ENCODE data around the gene RFESD. TPM values are rescaled to one million over a fixed set of nuclear protein-coding genes. Genes with fewer than 3 reads are reported as not detected.
"Not testable (repeated sequence)": the region's sequence is repeated elsewhere in the genome, so short reads cannot be mapped to it uniquely, and the experiment has no call there.

RFESD gene
- total RNA-seq, 1 donor from 2014 or later, result 0.34 TPM

DNA sequence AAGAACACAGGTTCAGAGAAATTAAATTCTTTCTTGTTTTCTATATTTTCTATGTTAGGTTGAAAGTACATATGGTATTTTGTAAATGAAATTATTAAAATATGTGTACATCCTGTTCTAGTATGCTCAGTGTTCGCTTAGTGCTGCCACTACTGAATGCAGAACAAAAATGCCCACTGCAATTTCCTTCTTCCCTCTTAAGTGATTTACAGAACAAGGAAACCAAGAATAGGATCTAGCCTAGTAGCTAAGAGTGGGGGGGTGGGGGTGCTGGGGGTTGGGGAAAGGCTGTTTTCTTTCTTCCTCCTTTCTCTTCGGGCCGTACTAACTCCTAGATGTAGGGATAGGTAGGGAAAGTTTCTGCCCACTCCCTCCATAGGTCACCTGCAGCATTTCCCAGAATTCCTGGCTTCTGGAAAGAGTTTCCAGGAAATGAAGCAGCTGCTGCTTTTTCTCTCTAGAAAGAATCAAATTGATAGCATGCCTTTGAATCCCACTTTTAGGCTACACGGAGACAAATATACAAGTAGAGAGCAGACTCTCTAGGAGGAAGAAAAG lies 20.6 kb downstream of the RFESD start:
- DNase-seq, result no peak

DNA sequence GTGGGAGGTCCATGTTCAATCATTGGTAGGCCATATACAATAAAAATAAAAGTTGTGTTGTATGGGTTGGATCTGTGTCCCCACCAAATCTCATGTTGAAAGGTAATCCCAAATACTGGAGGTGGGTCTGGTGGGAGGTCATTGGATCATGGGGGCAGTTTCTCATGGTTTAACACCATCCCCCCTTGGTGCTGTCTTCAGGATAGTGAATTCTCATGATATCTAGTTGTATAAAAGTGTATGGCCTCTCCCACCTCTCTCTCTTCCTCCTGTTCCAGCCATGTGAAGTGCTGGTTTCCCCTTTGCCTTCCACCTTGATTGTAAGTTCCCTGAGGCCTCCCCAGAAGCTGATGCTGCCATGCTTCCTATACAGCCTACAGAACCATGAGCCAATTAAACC lies 21.1 kb downstream of the RFESD start:
- DNase-seq, result no peak

DNA sequence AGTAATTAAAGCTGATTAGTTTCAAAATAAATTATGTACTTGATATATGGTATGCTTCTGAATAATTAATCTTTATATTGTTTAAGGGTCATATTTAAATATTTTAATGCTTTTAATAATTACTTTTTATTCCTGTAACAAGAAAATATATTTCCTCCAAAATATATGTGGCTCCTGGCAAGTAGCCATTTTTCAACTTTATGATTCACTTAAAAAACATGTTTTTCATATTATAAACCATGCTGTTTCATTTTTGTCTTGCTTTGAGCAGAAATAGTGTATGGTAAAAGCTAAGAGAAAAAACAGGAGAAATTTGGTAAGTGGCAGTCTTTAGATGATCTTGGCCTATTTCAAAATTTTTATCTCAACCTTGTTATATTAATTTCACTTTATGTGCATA lies 21.6 kb downstream of the RFESD start:
- DNase-seq, result peak; percentile 37

DNA sequence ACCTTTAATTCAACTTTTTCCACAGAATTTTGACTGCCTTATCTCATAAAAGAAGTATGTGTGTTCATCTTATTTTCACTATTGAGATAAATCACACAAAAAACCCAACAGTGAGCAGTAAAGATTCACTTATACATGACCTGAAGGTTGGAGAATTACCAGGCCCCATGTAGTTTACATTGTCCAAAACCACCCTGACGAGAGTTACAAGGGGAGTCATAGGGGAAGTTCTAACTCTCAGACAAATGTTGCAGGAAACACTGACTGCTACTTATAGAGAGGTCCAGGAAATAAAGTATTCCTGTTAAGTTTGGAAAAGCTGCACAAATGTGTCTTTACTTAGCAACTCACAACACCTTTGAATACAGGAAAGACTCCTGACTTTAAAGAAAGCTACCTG lies 22.2 kb downstream of the RFESD start:
- DNase-seq, result peak; percentile 71

DNA sequence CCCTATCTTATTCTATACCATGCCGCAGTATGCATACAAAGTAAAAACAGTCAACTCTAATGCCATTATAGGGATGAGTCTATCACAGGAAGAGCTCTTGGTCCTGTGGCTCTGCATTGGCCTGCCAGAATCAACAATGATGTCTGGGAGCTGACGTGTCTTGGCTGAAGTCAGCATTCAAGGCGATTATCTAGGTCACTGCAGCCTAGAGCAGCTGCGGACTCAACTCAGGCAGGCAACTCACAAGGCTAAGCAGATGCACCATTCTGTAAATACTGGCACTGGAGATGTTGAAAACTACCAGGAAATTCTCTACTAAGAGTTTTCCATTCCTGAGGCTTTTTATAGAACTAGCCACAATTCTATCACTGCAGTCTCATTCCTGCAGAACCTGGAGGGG lies 23.0 kb downstream of the RFESD start:
- peak; percentile 92 for DNase-seq

DNA sequence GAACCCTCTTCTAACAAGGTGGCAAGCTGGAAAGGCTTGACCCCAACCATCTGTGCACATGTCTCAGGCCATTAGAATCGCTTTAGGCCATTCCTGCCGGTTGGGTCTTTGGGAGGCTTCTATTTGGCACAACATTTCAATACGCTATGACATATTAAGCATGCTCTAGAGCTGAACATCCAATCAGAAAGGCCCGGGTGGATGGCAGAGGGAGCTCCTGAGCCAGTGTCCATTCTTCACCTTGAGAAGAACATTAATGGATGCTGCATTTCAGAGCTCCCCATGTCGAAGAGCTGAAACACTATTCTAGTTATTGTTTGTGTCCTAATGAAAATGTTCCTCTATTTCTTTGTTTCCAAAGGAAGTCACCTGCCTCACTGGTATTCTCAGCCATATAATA lies 23.4 kb downstream of the RFESD start:
- no peak for DNase-seq

DNA sequence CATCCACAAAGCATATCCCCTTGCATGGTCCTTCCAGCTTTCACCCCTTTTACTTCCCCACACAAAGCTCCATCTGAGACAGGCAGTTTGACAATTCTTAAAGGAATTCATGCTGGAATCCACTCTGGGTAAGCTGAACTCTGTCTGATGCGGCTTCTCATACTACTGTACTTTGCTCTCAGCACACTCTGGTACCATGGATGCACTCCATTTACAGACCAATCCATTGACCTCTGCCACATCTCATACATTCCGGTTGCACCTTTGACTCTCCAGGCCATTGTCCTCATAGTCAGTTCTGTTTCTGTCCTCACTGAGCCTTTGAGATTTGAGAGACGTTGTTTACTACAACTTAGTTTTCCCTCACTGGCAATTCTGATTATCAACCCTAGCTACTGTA lies 24.0 kb downstream of the RFESD start:
- no peak for DNase-seq

DNA sequence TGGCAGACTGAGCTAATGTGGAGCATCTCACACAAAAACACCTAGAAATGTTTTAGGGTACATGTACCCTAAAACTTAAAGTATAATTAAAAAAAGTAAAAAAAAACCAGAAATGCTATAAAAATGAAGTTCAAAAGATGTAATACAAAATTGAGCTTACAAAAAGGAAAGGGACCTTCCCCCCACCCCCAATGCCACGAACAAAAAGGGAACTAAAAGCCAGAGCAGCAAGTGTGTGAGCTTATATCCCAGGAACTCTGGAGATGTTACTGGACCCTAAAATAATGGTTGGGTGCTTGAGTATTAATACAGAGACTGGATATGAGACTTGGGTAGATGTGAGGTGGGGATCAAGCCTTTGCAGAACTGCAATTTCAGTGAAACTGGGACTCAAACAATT lies 25.2 kb downstream of the RFESD start:
- no peak for DNase-seq

DNA sequence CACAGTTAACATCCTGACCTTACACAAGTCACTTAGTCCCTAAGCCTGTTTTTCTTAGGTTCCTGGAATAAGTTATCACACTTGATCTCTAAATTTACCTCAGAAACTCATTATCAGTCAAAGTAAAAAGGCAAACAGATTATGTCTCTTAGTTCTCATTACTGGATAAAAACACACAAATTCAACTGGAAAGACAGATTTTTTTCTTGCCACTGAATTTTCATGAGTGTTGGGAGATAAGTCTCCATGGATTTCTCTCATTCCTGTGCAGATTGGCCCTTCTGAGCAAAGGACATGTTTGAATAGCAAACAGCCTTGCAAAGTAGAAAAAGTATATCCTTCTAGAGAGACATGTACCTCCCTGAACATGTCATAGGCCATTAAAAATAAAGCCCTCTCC lies 26.1 kb downstream of the RFESD start:
- DNase-seq, result no peak

DNA sequence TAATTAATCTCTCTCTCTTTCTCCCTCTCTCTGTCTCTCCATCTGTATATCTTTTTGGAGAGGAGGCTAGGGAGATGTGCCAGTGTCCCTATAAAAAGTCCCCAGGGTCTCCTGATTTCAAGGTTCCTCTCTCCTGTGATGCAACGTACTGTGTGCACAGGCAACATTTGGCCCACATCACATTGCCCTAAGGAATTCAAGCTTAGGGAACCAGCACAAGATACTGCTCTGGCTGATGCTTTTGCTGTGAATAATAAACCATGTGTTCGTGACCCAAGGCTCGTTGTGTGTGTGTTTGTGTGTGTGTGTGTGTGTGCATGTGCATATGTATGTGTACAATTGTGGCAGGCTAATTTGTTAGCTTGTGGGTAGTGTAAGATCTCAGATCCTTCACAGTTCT lies 26.5 kb downstream of the RFESD start:
- DNase-seq, result no peak

DNA sequence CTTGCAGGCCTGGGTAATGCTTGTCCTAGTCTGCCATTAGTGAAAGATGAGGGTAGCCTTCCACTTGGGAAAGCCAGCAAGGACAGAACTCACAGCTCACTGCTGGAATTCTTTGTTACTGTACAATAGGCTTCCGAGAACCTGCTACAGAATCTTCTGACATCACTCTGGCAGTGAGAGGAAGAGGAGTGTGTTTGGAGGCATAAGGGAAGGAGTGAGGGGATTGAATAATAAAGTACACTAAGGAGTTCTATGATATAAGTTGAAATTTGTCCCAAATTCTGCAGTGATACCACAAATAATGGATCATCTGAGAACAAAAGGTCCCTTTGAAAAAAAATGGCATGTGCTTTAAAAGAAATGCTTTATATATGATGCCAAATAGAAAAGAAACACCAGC lies 36.3 kb downstream of the RFESD start, which contains the start of gene SPATA9:
TSS of gene SPATA9 (minus strand) at position 101 of the 400 bp plus-strand sequence. CDS start 137 bp downstream, outside the sequence.
- no peak for DNase-seq

DNA sequence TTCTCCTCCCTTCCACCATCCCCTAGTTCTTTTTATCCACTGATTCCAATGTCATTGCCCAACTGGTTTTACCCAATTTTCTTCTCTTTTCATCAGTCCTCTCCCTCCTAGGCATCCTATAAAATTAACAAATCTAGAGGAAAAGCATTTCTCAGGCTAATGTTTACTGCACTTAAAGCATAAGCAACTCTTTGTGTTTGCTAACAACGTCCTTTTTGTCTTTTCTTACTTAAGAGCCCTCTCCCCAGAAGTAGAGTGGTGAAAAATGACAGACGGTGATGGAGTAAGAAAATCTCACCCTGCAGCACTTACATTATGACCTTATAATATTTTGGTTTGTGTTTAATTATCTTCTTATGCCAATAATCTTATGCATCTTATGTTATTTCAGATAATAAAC lies 37.8 kb downstream of the RFESD start:
- no peak for DNase-seq

DNA sequence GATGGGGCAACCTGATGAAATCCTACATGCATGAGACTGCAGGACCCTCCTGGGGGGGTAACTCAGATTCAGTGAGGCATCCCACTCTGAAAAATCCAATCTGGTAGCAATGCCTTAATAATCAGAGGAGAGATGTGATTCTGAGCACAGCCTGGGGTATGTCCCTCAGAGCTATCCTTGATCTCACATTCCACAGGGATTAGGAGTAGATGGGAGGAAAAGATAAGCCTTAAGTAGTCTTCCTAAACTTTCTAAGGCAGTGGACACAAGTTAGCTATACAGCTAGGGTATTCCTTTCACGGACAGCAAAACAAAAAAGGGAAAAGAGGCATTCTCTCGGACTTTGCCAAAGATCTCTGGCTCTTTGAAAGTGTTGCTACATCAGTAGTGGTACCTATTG lies 40.1 kb downstream of the RFESD start:
- DNase-seq, result no peak

DNA sequence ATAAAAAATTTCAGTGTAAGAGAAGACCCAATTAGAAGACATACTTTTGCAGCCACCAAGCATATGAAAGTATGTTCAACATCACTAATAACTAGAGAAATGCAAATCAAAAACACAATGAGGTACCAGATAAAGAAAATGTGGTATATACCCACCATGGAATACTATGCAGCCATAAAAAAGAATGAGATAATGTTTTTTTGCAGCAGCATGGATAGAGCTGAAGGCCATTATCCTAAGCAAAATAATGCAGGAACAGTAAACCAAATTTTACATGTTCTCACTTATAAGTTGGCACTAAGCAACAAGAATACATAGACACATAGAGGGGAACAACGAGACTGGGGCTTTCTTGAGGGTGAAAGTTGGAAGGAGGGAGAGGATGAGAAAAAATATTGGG lies 43.1 kb downstream of the RFESD start:
- DNase-seq, result no peak

DNA sequence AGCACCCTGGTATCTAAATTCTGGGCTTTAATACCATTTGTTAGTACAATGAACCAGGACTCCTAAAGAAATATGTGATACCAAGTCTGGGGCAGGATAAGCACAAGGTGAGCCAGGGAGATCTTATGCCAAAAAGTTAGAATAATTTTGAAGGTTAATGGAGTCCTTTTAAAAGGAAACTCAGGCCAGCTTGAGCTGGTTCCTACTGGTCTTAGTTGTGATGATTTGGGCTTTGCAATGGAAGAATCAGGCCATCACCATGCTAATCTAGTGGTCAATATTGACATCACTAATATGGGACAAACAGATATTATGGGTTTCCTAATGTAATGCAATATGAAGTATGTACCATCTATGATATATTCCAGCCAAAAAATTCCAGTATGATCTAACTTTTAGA lies 43.8 kb downstream of the RFESD start:
- DNase-seq, result no peak

DNA sequence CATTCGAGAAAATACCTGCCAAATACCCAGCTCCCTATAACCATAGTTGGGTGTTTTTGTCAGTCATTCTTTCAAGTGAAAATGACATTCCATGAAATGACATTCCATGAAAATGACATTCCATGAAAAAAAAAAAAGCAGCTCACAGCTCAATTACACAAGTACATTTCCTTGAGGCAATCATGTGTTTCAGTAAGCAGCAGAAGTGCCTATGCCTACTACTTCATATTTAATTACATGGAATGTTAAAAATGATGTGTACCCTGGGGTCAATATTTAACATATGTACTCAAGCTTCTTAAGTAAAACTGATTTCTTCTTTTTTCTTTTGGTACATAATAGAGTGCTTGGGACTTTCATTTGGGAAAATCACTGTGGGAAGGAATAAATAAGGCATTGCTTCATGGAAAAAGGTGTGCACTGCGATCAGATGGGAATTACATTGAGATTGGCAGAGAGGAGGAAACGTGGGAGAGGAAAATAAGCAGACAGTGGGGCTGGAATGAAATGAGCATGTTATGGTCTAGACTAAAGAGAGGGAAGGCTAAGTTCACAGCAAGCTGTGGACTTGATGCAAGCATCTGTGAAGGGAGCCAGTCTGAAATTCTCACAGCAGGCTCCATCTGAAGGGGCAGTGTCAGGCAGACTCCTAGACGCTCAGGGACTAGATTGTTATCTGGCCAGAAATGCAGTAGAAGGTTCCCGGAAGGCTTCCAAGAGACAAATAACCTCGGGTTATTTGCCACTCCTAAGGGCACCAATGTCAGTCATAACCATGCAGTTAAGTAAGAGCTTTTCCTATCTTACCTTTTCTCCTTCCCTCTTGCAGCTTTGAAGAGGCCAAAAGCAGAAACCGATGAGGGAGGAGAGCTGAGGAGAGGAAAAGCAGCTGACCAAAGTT lies 51.5 kb downstream of the RFESD start:
- no peak for DNase-seq

DNA sequence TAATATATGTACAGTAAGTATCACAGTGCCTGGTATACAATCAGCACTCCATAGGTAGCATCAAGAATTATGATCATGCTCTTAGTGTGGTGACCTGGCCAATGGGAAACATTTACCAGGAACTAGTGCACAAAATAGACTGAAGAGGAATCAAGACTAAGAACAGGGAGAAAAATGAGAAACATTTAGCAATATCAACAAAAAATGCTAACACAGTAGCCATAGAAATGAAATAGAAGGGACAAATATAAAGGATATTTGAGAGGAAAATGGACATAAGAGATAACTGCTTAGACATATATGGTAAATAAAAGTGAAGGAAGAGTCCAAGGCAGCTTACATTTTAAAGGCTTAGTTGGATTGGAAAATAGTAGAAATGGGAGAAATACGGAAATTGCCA lies 52.8 kb downstream of the RFESD start:
- no peak for DNase-seq

DNA sequence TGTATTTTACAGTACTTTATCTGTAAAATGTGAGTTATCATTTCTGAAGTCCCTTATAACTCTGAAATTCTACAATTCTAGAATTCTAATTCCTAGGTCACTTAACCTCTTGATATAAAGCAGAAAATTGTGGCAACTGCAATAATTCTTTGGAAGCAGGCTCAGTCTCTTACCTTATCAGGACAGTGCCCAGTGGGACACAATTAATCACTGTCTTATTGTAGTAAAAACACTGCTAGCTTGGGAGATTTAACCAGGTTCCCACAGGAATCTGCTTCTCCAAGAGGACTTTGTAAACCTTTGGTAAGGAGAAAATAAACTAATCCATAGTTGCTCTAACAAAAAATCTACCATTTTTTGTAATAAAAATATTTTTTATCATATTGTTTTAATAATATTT lies 54.5 kb downstream of the RFESD start:
- DNase-seq, result no peak

DNA sequence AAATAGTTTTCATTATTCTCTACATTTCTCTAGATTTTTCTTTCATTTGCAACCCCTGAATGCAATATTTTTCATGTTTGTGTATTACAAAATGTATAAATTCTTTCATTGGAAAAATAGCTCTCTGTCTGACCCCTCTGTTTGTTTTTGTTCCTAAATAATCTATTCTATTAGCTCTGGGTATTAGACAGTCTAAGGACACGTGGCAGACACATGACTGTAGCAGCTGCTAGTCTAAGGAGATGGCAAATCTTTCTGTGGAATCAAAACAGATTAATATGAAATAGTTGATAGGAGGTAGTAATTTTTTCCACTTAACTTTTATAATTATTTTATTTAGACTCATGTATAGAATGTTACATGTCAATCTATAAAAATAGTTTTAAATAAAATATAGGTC lies 57.6 kb downstream of the RFESD start:
- no peak for DNase-seq

DNA sequence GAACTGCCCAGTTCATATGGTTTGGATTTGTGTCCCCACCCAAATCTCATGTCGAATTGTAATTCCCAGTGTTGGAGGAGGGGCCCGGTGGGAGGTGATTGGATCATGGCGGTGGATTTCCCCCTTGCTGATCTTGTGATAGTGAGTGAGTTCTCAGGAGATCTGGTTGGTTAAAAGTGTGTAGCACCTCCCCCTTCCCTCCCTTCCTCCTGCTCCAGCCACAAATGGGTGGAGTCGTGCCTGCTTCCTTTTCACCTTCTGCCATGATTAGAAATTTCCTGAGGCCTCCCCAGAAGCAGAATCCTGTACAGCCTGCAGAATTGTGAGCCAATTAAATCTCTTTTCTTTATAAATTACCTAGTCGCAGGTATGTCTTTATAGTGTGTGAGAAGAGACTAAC lies 59.6 kb downstream of the RFESD start:
- DNase-seq, result not testable (repeated sequence)

DNA sequence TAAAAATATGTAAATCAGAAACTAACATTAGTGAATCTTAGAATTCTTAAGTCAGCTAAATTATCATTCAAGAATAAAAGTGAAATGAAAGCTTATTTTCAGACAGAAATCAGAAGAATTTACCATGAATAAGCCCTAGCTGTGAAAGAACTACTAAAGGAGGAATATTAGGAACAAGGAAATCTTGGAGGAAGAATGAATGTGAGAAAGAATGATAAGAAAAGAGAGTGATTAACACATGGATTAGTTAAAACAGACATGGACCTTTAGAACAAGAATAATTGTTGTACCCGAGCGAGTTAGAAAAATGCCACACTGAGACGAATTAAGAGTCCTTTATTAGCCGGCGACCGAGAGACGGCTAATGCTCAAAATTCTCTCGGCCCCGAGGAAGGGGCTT lies 60.5 kb downstream of the RFESD start:
- DNase-seq, result no peak

All from dermis blood vessel endothelial cell (primary cell).